ENCODE results near the gene ANXA1.

ANXA1 gene

DNA sequence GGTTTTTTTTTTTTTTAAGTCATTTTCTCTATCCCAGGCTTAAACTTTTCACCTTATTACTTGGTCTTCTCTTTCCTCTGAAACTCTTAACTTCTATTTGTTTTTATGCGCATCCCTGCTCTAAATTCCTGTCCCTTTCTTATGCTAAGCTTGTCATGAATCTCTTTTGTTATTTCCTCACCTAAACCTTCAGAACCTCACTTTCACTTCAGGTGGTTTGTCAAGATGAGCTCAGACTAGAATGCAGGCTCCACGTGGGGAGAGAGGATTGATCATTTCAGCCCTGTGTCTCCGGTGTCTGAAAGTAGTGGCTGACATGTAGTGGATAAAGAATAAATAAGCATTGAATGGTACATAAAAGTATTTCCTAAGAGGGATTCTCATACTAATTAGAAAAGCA, 63.6 kb downstream of the ANXA1 start:
- no peak for DNase-seq

DNA sequence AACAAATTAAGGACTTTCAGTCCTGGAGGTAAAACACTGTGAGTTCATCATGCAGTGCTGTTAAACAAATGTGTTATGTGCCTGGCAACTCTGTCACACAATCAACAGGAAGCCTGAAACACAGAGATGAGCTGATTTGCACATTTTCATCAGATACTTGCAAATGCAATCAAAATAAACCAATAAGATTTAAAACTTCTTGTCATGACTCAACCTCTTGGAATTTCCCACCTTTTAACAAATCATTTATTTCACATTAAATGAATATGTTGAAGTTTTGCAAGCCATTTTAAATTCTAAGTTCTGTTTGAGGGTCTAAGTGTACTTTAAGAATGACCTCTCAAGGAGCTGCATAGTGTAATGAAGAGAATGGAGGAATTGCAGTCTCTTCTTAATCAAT, 64.4 kb downstream of the ANXA1 start:
- no peak for DNase-seq
